Endothelial cell (in vitro differentiated cells): ENCODE data around the gene HIVEP2. TPM values are rescaled to one million over a fixed set of nuclear protein-coding genes. Genes with fewer than 3 reads are reported as not detected.

Experiments
- DNase-seq: peaks from one replicate; pipeline ENCODE4 v3.0.0; 2021; ENCODE audit warnings: low spot score
- H3K27ac Mint-ChIP-seq: one replicate; pipeline ENCODE4 v1.8.0; 2021; ENCODE audit warnings: mixed read lengths, inconsistent platforms; ENCODE audit not compliant: unreplicated experiment
- H3K27me3 Mint-ChIP-seq: one replicate; pipeline ENCODE4 v1.8.0; 2021; ENCODE audit warnings: mild to moderate bottlenecking, moderate library complexity, mixed read lengths, inconsistent platforms; ENCODE audit not compliant: unreplicated experiment
- H3K36me3 Mint-ChIP-seq: one replicate; pipeline ENCODE4 v1.8.0; 2021; ENCODE audit warnings: mild to moderate bottlenecking, low read depth, mixed read lengths, inconsistent platforms; ENCODE audit not compliant: unreplicated experiment
- H3K4me1 Mint-ChIP-seq: one replicate; pipeline ENCODE4 v1.8.0; 2021; ENCODE audit warnings: mild to moderate bottlenecking, mixed read lengths, inconsistent platforms; ENCODE audit not compliant: unreplicated experiment
- H3K4me3 Mint-ChIP-seq: one replicate; pipeline ENCODE4 v1.8.0; 2021; ENCODE audit warnings: mild to moderate bottlenecking, mixed read lengths, inconsistent platforms; ENCODE audit not compliant: unreplicated experiment
- H3K9me3 Mint-ChIP-seq: one replicate; pipeline ENCODE4 v1.8.0; 2021; ENCODE audit warnings: mixed read lengths, inconsistent platforms; ENCODE audit not compliant: unreplicated experiment
- total RNA-seq: library from RNA; stranded (reverse); fragmentation: NEBNext Ultra II Directional; extraction: Animal tissue kit (Norgen Biotek cat#: 25700); gene quantifications from one replicate; pipeline ENCODE4 v1.2.1, GENCODE V29; 2021; ENCODE audit not compliant: unreplicated experiment
- TF ChIP-seq, protein P1 (sequence below): fragments of 200-600 bp; sonication (generic); IDR thresholded peaks from one replicate; pipeline ENCODE4 v1.5.0; 2021; ENCODE audit warnings: antibody characterized with exemption; ENCODE audit not compliant: unreplicated experiment

Gene HIVEP2
- total RNA-seq, 1 donor from 2014 or later: 15.6 TPM

DNA sequence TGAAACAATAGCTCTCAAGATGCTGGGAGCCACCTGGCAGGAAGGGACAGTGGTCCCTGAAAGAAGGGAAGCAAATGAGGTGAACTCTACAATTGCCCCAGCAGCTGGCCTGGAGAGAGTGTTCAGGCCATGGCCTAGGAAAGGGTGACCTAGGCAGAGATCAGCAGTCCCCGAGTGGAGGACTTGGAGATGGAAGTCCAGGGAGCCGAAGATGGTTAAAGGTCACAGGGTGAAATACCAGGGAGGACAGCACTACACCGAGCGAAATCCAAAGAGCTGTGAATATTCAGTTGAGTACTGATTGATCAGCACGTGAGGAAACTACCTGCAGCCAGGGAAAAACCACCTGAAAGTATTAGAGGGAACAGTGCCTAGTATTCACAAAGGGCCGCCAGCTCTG, 133.1 kb downstream of the HIVEP2 start:
- no peaks in the 10 kb centered on the region for H3K9me3 Mint-ChIP-seq
- H3K27ac Mint-ChIP-seq: no peak overlapping the region
- H3K27me3 Mint-ChIP-seq: peaks cover 2% of the 10 kb centered on the region
- H3K36me3 Mint-ChIP-seq: no peaks in the 10 kb centered on the region
- peaks cover 15% of the 10 kb centered on the region for H3K4me1 Mint-ChIP-seq
- no peak for DNase-seq
- TF ChIP-seq, protein P1, sequence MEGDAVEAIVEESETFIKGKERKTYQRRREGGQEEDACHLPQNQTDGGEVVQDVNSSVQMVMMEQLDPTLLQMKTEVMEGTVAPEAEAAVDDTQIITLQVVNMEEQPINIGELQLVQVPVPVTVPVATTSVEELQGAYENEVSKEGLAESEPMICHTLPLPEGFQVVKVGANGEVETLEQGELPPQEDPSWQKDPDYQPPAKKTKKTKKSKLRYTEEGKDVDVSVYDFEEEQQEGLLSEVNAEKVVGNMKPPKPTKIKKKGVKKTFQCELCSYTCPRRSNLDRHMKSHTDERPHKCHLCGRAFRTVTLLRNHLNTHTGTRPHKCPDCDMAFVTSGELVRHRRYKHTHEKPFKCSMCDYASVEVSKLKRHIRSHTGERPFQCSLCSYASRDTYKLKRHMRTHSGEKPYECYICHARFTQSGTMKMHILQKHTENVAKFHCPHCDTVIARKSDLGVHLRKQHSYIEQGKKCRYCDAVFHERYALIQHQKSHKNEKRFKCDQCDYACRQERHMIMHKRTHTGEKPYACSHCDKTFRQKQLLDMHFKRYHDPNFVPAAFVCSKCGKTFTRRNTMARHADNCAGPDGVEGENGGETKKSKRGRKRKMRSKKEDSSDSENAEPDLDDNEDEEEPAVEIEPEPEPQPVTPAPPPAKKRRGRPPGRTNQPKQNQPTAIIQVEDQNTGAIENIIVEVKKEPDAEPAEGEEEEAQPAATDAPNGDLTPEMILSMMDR: no peak
- no peak overlapping the region for H3K4me3 Mint-ChIP-seq

DNA sequence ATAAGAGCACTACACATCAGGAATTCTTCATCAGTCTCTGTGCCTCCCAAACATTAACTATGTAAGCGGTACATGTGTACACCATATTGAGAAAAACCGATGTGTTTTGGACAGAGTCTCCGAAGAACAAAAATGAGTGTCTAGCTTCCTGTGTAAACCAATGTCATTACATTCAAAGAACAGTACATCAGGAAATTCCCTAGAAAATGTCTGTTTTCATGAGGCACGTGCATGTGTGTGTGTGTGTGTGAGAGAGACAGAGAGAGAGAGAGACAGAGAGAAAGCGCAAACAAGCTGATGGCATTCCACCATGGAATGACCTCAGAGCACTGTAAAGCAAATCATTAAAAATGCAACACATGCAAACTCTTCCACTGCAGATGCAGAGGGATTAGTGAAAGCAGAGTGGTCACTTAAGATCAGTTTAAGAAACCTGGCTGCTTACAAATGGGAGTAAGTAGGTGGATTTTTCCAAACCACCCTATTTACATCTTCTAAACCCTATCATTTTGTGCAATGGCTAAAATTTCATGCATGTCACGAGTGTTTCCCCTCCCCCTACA, 133.9 kb downstream of the HIVEP2 start:
- Mint-ChIP-seq H3K9me3 (no peaks in the 10 kb centered on the region), H3K27ac (no peak overlapping the region), H3K4me1 (peaks cover 15% of the 10 kb centered on the region), H3K27me3 (peaks cover 2% of the 10 kb centered on the region), H3K4me3 (no peak overlapping the region), H3K36me3 (no peaks in the 10 kb centered on the region)
- DNase-seq: no peak
- TF ChIP-seq, protein P1: no peak

DNA sequence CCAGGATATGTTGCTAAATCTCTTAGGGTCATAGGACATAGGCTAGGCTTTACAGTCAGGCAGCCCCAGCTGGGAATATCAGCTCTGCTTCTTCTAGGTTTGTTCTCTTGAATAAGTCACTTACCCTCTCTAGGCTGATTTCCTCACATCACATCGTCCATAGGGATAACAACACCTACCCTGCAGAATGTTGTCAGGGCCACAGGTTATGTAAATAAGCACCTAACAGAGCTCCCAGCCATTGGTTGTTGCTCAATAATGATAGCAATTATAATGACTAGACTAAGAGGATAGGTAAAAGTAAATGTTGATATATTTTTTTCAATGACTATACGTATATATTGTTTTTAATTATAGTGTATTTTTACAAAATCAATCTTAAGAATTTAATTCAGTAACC, 135.0 kb downstream of the HIVEP2 start:
- TF ChIP-seq, protein P1: no peak
- H3K36me3 Mint-ChIP-seq: no peaks in the 10 kb centered on the region
- peaks cover 15% of the 10 kb centered on the region for H3K4me1 Mint-ChIP-seq
- H3K27ac Mint-ChIP-seq: no peak overlapping the region
- no peaks in the 10 kb centered on the region for H3K27me3 Mint-ChIP-seq
- H3K4me3 Mint-ChIP-seq: no peak overlapping the region
- DNase-seq: no peak
- H3K9me3 Mint-ChIP-seq: no peaks in the 10 kb centered on the region

DNA sequence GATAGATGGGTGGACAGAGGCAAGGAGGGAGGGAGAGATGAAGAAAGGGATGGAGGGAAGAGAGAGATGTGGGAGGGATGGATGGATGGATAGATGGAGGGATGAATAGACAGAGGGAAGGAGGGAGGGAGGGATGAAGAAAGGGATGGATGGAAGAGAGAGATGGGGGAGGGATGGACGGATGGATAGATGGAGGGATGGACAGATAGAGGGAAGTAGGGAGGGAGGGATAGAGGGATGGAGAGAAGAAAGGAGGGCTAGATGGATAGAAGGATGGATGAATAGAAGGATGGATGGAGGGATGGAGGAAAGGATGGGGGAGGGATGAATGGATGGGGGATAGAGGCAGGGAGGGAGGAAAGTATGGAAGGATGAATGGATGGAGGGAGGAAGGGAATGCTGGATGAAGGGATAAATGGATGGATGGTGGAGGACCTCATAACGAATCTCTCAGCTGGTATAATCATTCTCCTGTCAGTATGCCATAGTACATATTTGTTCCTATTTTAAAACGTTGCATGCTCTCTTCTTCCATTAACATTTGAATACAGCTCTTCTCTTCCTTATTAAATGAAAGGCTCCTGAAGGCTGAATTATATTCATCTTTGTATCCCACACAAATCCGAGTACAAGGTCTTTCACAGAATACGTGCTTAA, 136.4 kb downstream of the HIVEP2 start:
- no peak for DNase-seq
- Mint-ChIP-seq H3K27ac (no peak overlapping the region), H3K36me3 (no peaks in the 10 kb centered on the region), H3K4me3 (no peak overlapping the region), H3K9me3 (no peaks in the 10 kb centered on the region), H3K27me3 (no peaks in the 10 kb centered on the region), H3K4me1 (peaks cover 16% of the 10 kb centered on the region)
- TF ChIP-seq, protein P1: no peak

DNA sequence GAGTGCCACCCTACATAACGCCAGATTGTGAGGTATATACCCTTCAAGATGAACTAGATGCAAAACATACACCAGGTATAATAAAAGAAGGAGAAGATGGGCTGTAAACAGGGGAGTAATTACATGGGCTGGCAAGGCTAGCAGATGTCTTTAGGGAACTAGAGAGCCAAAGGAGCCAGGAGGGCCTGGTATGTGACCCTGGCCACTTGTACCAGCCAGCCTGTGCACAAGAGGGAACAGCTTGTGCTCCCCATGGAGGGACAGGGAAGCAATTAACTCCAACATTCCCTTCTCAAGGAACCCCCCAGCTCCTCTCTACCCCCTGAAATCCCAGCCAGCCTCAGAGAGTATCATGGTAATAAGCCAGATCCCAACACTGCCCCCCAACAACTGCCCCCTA, 139.9 kb downstream of the HIVEP2 start:
- Mint-ChIP-seq H3K4me3 (no peak overlapping the region), H3K27ac (no peak overlapping the region), H3K4me1 (peaks cover 2% of the 10 kb centered on the region), H3K9me3 (no peaks in the 10 kb centered on the region), H3K36me3 (no peaks in the 10 kb centered on the region), H3K27me3 (no peaks in the 10 kb centered on the region)
- TF ChIP-seq, protein P1: no peak
- no peak for DNase-seq
